Measurements from ENCODE around the gene LRTM2. TPM values are rescaled to one million over a fixed set of nuclear protein-coding genes. Genes with fewer than 3 reads are reported as not detected.
A peak's percentile ranks its signal among the peaks of the same experiment; 100 is the strongest.

Gene LRTM2
- total RNA-seq, 1 experiment from 2014 or later: not detected

GRCh38 chr12:1779783-1780182, 40.6 kb upstream of the LRTM2 start:
- H3K27ac Mint-ChIP-seq (ENCODE audit: unreplicated experiment): no peak overlapping the region
- Histone ChIP-seq H3K36me3 (ENCODE audit: control insufficient read depth, insufficient read depth, low read length) (peaks cover 2% of the 10 kb centered on the region; the same call in 1 of the 2 replicates), H3K4me3 (ENCODE audit: low read depth, low read length) (no peak overlapping the region), H3K9me3 (no peaks in the 10 kb centered on the region), H3K4me1 (peaks cover 39% of the 10 kb centered on the region), H3K27me3 (replicated peaks; ENCODE audit: control insufficient read depth, insufficient read depth, low read length) (no peaks in the 10 kb centered on the region)
- BruUV-seq (replicated peaks): no TSS peak
- POLR2A ChIA-PET: no interaction called here
- CTCF ChIA-PET: no interaction called here
- H3K27me3 Mint-ChIP-seq (ENCODE audit: insufficient read depth, unreplicated experiment): no peaks in the 10 kb centered on the region
- H3K36me3 Mint-ChIP-seq (ENCODE audit: insufficient read depth, unreplicated experiment): peaks cover 78% of the 10 kb centered on the region
- H3K4me3 Mint-ChIP-seq (ENCODE audit: unreplicated experiment): no peak overlapping the region
- no peak for DNase-seq
- intact Hi-C loops (cut with micrococcal nuclease; ENCODE audit: unreplicated experiment): loop anchor here (2.0 kb wide), 1 partner anchor 39 kb away; no protein-coding TSS in a partner anchor
- peaks cover 36% of the 10 kb centered on the region for H3K4me1 Mint-ChIP-seq (ENCODE audit: low read depth, unreplicated experiment)
- no peak for TF ChIP-seq CTCF (IDR thresholded peaks at IDR 0.05; ENCODE audit: insufficient read depth in 1 of 2, low read depth in 1 of 2, low read length in 1 of 2, severe bottlenecking in 1 of 2, unreplicated experiment in 1 of 2)
- no peaks in the 10 kb centered on the region for H3K9me3 Mint-ChIP-seq (ENCODE audit: unreplicated experiment)

- H3K4me1 Mint-ChIP-seq (ENCODE audit: low read depth, unreplicated experiment): peaks cover 23% of the 10 kb centered on the region
- no peaks in the 10 kb centered on the region for H3K27me3 Mint-ChIP-seq (ENCODE audit: insufficient read depth, unreplicated experiment)
These were observed 38.6 kb upstream of the LRTM2 start for GRCh38 chr12:1781772-1782171.

GRCh38 chr12:1782215-1782614, 38.1 kb upstream of the LRTM2 start:
- Histone ChIP-seq H3K27me3 (replicated peaks; ENCODE audit: control insufficient read depth, insufficient read depth, low read length) (no peaks in the 10 kb centered on the region), H3K9me3 (no peaks in the 10 kb centered on the region), H3K4me1 (peaks cover 25% of the 10 kb centered on the region), H3K36me3 (ENCODE audit: control insufficient read depth, insufficient read depth, low read length) (peaks cover 4% of the 10 kb centered on the region), H3K4me3 (ENCODE audit: low read depth, low read length) (no peak overlapping the region)
- no peak overlapping the region for H3K4me3 Mint-ChIP-seq (ENCODE audit: unreplicated experiment)
- peaks cover 81% of the 10 kb centered on the region for H3K36me3 Mint-ChIP-seq (ENCODE audit: insufficient read depth, unreplicated experiment)
- no peak for TF ChIP-seq CTCF (IDR thresholded peaks at IDR 0.05; ENCODE audit: insufficient read depth in 1 of 2, low read depth in 1 of 2, low read length in 1 of 2, severe bottlenecking in 1 of 2, unreplicated experiment in 1 of 2)
- H3K4me1 Mint-ChIP-seq (ENCODE audit: low read depth, unreplicated experiment): peaks cover 21% of the 10 kb centered on the region
- no peak for DNase-seq
- H3K27me3 Mint-ChIP-seq (ENCODE audit: insufficient read depth, unreplicated experiment): no peaks in the 10 kb centered on the region
- POLR2A ChIA-PET: interaction anchor here (1.0 to 1.7 kb wide), 3 partner anchors 15 to 91 kb away, joined by 3 to 13 read pairs (median 3); partner anchors contain the start of gene ADIPOR2
- no peaks in the 10 kb centered on the region for H3K9me3 Mint-ChIP-seq (ENCODE audit: unreplicated experiment)
- CTCF ChIA-PET: interaction anchor here (0.7 to 1.7 kb wide), 8 partner anchors 9 to 148 kb away, joined by 3 to 19 read pairs (median 4); no protein-coding TSS in a partner anchor
- peak overlapping the region; percentile 33 for H3K27ac Mint-ChIP-seq (ENCODE audit: unreplicated experiment)
- intact Hi-C loops (cut with micrococcal nuclease; ENCODE audit: unreplicated experiment): loop anchor here (2.0 kb wide), 1 partner anchor 83 kb away; no protein-coding TSS in a partner anchor
- no TSS peak for BruUV-seq (replicated peaks)

More at GRCh38 chr12:1781772-1782171, 38.6 kb upstream of the LRTM2 start:
- DNase-seq: peak in 1 of 2 experiments; percentile 64
- Histone ChIP-seq H3K4me3 (ENCODE audit: low read depth, low read length) (no peak overlapping the region), H3K9me3 (no peaks in the 10 kb centered on the region), H3K36me3 (ENCODE audit: control insufficient read depth, insufficient read depth, low read length) (peaks cover 2% of the 10 kb centered on the region), H3K27me3 (replicated peaks; ENCODE audit: control insufficient read depth, insufficient read depth, low read length) (no peaks in the 10 kb centered on the region), H3K4me1 (peaks cover 27% of the 10 kb centered on the region)
- intact Hi-C loops (cut with micrococcal nuclease; ENCODE audit: unreplicated experiment): loop anchor here (1.0 to 2.0 kb wide), 4 partner anchors 15 to 83 kb away; no protein-coding TSS in a partner anchor
- BruUV-seq (replicated peaks): no TSS peak
- CTCF ChIA-PET: interaction anchor here (0.9 to 1.7 kb wide), 7 partner anchors 9 to 147 kb away, joined by 3 to 19 read pairs (median 5); no protein-coding TSS in a partner anchor
- H3K9me3 Mint-ChIP-seq (ENCODE audit: unreplicated experiment): no peaks in the 10 kb centered on the region
- TF ChIP-seq CTCF (IDR thresholded peaks at IDR 0.05; ENCODE audit: insufficient read depth in 1 of 2, low read depth in 1 of 2, low read length in 1 of 2, severe bottlenecking in 1 of 2, unreplicated experiment in 1 of 2): no peak
- peaks cover 78% of the 10 kb centered on the region for H3K36me3 Mint-ChIP-seq (ENCODE audit: insufficient read depth, unreplicated experiment)
- H3K27ac Mint-ChIP-seq (ENCODE audit: unreplicated experiment): peak overlapping the region; percentile 33
- POLR2A ChIA-PET: interaction anchor here (0.6 to 1.7 kb wide), 3 partner anchors 40 to 91 kb away, joined by 3 to 13 read pairs (median 7); partner anchors contain the start of gene ADIPOR2
- no peak overlapping the region for H3K4me3 Mint-ChIP-seq (ENCODE audit: unreplicated experiment)
